H1 (cell line): Measurements from ENCODE around the gene TMA7. TPM values are rescaled to one million over a fixed set of nuclear protein-coding genes. Genes with fewer than 3 reads are reported as not detected.

Source experiments
- CTCF ChIA-PET: fragments of 300-600 bp; sonication (Branson Sonifier 250); formaldehyde crosslinking; loops from one replicate; lab custom pipeline; 2021; ENCODE audit not compliant: partially characterized antibody; lab: Charles Lee
- POLR2A ChIA-PET: fragments of 300-600 bp; sonication (Branson Sonifier 250); formaldehyde crosslinking; loops from one replicate; lab custom pipeline; 2021; ENCODE audit warnings: inconsistent platforms; ENCODE audit not compliant: partially characterized antibody; lab: Charles Lee
- DNase-seq, 2 experiments: peaks; one replicate each; pipeline versions ENCODE4 v3.0.0 to v3.0.0-alpha.2; 2010 to 2022; ENCODE audit warnings: low spot score in 2 of 2, low read depth in 1 of 2, mixed read lengths in 1 of 2
- FAIRE-seq: peaks from 2 replicates; lab custom pipeline; 2011; peaks lifted over from hg19 to GRCh38; lab: Jason Lieb, UNC
- H2AFZ ChIP-seq: 2 replicates; pipeline ENCODE4 v1.8.1; 2012; ENCODE audit warnings: low read length, inconsistent platforms
- H2AK5ac ChIP-seq: 2 replicates; pipeline ENCODE4 v1.6.1; 2013; ENCODE audit warnings: low read depth, low read length
- H2BK120ac ChIP-seq: replicated peaks from 2 replicates; pipeline ENCODE3; 2013; ENCODE audit warnings: low read depth, low read length, inconsistent platforms
- H2BK12ac ChIP-seq: 2 replicates; pipeline ENCODE4 v1.6.1; 2013; ENCODE audit warnings: low read depth, low read length
- H2BK15ac ChIP-seq: 2 replicates; pipeline ENCODE4 v1.6.1; 2013; ENCODE audit warnings: low read length
- H2BK20ac ChIP-seq: 2 replicates; pipeline ENCODE4 v1.6.1; 2013; ENCODE audit warnings: low read length
- H2BK5ac ChIP-seq: 2 replicates; pipeline ENCODE4 v1.6.1; 2013; ENCODE audit warnings: low read depth, low read length
- H3K14ac ChIP-seq: 2 replicates; pipeline ENCODE4 v1.6.1; 2013; ENCODE audit warnings: inconsistent platforms; ENCODE audit not compliant: insufficient read length
- H3K18ac ChIP-seq: 2 replicates; pipeline ENCODE4 v1.6.1; 2013; ENCODE audit warnings: low read length; ENCODE audit errors: extremely low read depth
- H3K23ac ChIP-seq: 2 replicates; pipeline ENCODE4 v1.6.1; 2013; ENCODE audit warnings: inconsistent platforms; ENCODE audit not compliant: insufficient read length
- H3K23me2 ChIP-seq: 2 replicates; pipeline ENCODE4 v1.6.1; 2013; ENCODE audit warnings: low read depth, low read length
- H3K27ac ChIP-seq: 2 replicates; pipeline ENCODE4 v1.6.1; 2011; ENCODE audit warnings: low read depth, low read length, inconsistent platforms
- H3K27me3 ChIP-seq, 4 experiments: replicated peaks in 1 of 4; 1 replicate in 1 of 4; 2 replicates in 3 of 4; pipeline versions ENCODE4 v1.6.1 to v1.8.1; 2011 to 2013; ENCODE audit warnings: low read length in 3 of 4, mild to moderate bottlenecking in 3 of 4, inconsistent platforms in 2 of 4, mixed read lengths in 2 of 4, moderate library complexity in 1 of 4; ENCODE audit not compliant: control insufficient read depth in 3 of 4, insufficient read depth in 3 of 4; ENCODE audit errors: extremely low read depth in 1 of 4
- H3K36me3 ChIP-seq, 4 experiments: 2 replicates each; pipeline versions ENCODE4 v1.6.1 to v1.8.1; 2011 to 2013; ENCODE audit warnings: mild to moderate bottlenecking in 4 of 4, low read length in 3 of 4, moderate library complexity in 2 of 4, control low read depth in 1 of 4, inconsistent platforms in 1 of 4; ENCODE audit not compliant: insufficient read depth in 4 of 4, control insufficient read depth in 2 of 4
- H3K4ac ChIP-seq: replicated peaks from 2 replicates; pipeline ENCODE3; 2013; ENCODE audit warnings: low read length, low read depth, mixed read lengths, inconsistent platforms; ENCODE audit not compliant: insufficient read length
- H3K4me1 ChIP-seq, 4 experiments: replicated peaks in 1 of 4; 1 replicate in 1 of 4; 2 replicates in 3 of 4; pipeline versions ENCODE4 v1.6.1 to v1.8.1; 2011 to 2013; ENCODE audit warnings: low read length in 3 of 4, inconsistent platforms in 2 of 4, mixed read lengths in 1 of 4; ENCODE audit not compliant: insufficient read depth in 4 of 4, control insufficient read depth in 3 of 4
- H3K4me2 ChIP-seq, 2 experiments: 2 replicates each; pipeline versions ENCODE4 v1.6.1 to v1.8.1; 2011 to 2013; ENCODE audit warnings: low read depth in 2 of 2, low read length in 2 of 2, control low read depth in 1 of 2, inconsistent platforms in 1 of 2, mild to moderate bottlenecking in 1 of 2; ENCODE audit not compliant: insufficient read depth in 1 of 2
- H3K4me3 ChIP-seq, 4 experiments: fragments of 200-600, 300-600 bp in 1 of 4; sonication (generic), shearing (Covaris generic), sonication (Bioruptor Twin) in 1 of 4; 2 replicates each; pipeline versions ENCODE4 v1.5.1 to v1.8.1; 2011 to 2016; ENCODE audit warnings: low read length in 4 of 4, low read depth in 3 of 4, control low read depth in 2 of 4, inconsistent platforms in 2 of 4, mild to moderate bottlenecking in 2 of 4, mixed read lengths in 1 of 4, moderate library complexity in 1 of 4; ENCODE audit not compliant: insufficient read depth in 2 of 4; ENCODE audit errors: extremely low read depth in 1 of 4
- H3K56ac ChIP-seq: replicated peaks from 2 replicates; pipeline ENCODE3; 2013; ENCODE audit warnings: low read depth, mild to moderate bottlenecking, mixed read lengths, low read length, inconsistent platforms; ENCODE audit not compliant: insufficient read length
- H3K79me1 ChIP-seq: 2 replicates; pipeline ENCODE4 v1.6.1; 2013; ENCODE audit warnings: low read depth, low read length, control low read depth
- H3K79me2 ChIP-seq, 2 experiments: 2 replicates each; pipeline versions ENCODE4 v1.6.1 to v1.8.1; 2012 to 2013; ENCODE audit warnings: low read length in 2 of 2, mild to moderate bottlenecking in 2 of 2, inconsistent platforms in 1 of 2; ENCODE audit not compliant: insufficient read depth in 2 of 2, control insufficient read depth in 1 of 2
- H3K9ac ChIP-seq, 4 experiments: replicated peaks in 1 of 4; 1 replicate in 1 of 4; 2 replicates in 3 of 4; pipeline versions ENCODE4 v1.6.1 to v1.8.1; 2011 to 2013; ENCODE audit warnings: low read depth in 3 of 4, low read length in 3 of 4, control low read depth in 2 of 4, mild to moderate bottlenecking in 2 of 4, moderate library complexity in 2 of 4, inconsistent platforms in 1 of 4; ENCODE audit errors: extremely low read depth in 1 of 4
- H3K9me3 ChIP-seq, 2 experiments: 2 replicates each; pipeline versions ENCODE4 v1.6.1 to v1.8.1; 2012 to 2013; ENCODE audit warnings: mild to moderate bottlenecking in 2 of 2, moderate library complexity in 2 of 2, control low read depth in 1 of 2, inconsistent platforms in 1 of 2, low read depth in 1 of 2, low read length in 1 of 2, mixed read lengths in 1 of 2; ENCODE audit not compliant: insufficient read depth in 2 of 2
- H4K20me1 ChIP-seq, 2 experiments: replicated peaks in 1 of 2; 2 replicates each; pipeline versions ENCODE3 to v1.8.1; 2011 to 2013; ENCODE audit warnings: inconsistent platforms in 2 of 2, low read length in 2 of 2, mild to moderate bottlenecking in 1 of 2; ENCODE audit not compliant: insufficient read depth in 2 of 2, control insufficient read depth in 1 of 2
- H4K5ac ChIP-seq: 2 replicates; pipeline ENCODE4 v1.6.1; 2013; ENCODE audit warnings: low read length, low read depth, mixed read lengths, inconsistent platforms; ENCODE audit not compliant: insufficient read length
- H4K8ac ChIP-seq: 2 replicates; pipeline ENCODE4 v1.8.0; 2013; ENCODE audit warnings: mild to moderate bottlenecking, moderate library complexity, low read length, inconsistent platforms; ENCODE audit not compliant: insufficient read depth; ENCODE audit errors: extremely low read depth
- H4K91ac ChIP-seq: replicated peaks from 2 replicates; pipeline ENCODE3; 2013; ENCODE audit warnings: low read length, mixed read lengths, inconsistent platforms; ENCODE audit not compliant: insufficient read length
- CBX8 ChIP-seq: fragments of 300-800, 300-1000 bp; sonication (generic); IDR thresholded peaks from 2 replicates; pipeline ENCODE4 v1.7.1; 2016; ENCODE audit warnings: low read depth, low read length, borderline replicate concordance
- SP2 ChIP-seq: IDR thresholded peaks from 2 replicates; pipeline ENCODE4 v1.6.1; 2012; ENCODE audit warnings: mild to moderate bottlenecking, low read length, inconsistent platforms
- WGBS, 2 experiments: shearing (Covaris generic) in 1 of 2; methylation state at CpG; one replicate each; pipeline versions ENCODE4 v1.1.6 to v1.1.7; 2013 to 2015; ENCODE audit warnings: low lambda C conversion rate in 2 of 2, mixed read lengths in 2 of 2, inconsistent platforms in 1 of 2, low coverage in 1 of 2, missing lambda C conversion rate in 1 of 2; ENCODE audit not compliant: insufficient replicate concordance in 2 of 2, insufficient coverage in 1 of 2, insufficient read length in 1 of 2; ENCODE audit errors: extremely low coverage in 1 of 2, missing lambda C conversion rate in 1 of 2; 5-methylcytosine and 5-hydroxymethylcytosine counted together
- polyA plus RNA-seq, 7 experiments: library from polyadenylated mRNA; depleted of rRNA in 3 of 7; stranded (reverse) in 5 of 7; unstranded in 2 of 7; fragments of >200 nt in 5 of 7; fragments of 200-250 nt in 2 of 7; gene quantifications; 1 replicate in 5 of 7; 2 replicates in 1 of 7; 4 replicates in 1 of 7; pipeline versions ENCODE4 v1.2.1 to v1.2.3, GENCODE V29; 2011 to 2013; ENCODE audit warnings: missing spikeins in 2 of 7, mixed read lengths in 2 of 7
- total RNA-seq: library from RNA; stranded (reverse); fragmentation: NEBNext Ultra II Directional; extraction: Animal tissue kit (Norgen Biotek cat#: 25700); gene quantifications from 2 replicates; pipeline ENCODE4 v1.2.1, GENCODE V29; 2021

Gene TMA7
- total and polyA plus RNA-seq, 2 of the 8 experiments (the other 6 are each of a cell fraction or from before 2014, with no cell fraction given), result 138 to 305 TPM

DNA sequence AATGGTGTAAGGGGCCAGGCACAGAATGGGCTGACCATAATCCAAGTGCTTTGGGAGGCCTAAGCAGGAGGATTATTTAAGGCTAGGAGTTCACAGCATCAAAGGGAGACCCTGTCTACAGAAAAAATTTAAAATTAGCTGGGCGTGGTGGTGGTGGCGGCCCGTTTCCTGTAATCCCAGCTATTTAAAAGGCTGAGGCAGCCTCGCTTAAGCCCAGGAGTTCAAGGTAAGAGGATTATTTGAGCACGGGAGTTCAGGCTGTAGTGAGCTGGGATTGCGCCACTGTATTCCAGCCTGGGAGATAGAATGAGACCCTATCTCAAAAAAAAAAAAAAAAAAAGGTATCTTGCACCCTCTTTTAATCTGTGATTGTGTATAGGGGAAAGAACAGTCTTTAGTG lies 1.9 kb downstream of the TMA7 start:
- H3K56ac ChIP-seq, result no peak overlapping the region
- H3K9me3 ChIP-seq, result no peaks in the 10 kb centered on the region
- DNase-seq (no peak), FAIRE-seq (no peak)
- peaks cover 11% of the 10 kb centered on the region for H3K23me2 ChIP-seq
- H2BK15ac ChIP-seq, result no peak overlapping the region
- H4K5ac ChIP-seq, result no peak overlapping the region
- peak overlapping the region in 1 of 2 experiments; percentile 39; a peak in 2 of 4 replicates for H3K4me2 ChIP-seq
- no peak overlapping the region for H2BK5ac ChIP-seq
- ChIA-PET POLR2A (interaction anchor here (0.5 to 10.3 kb wide), 4 partner anchors 10 to 170 kb away, joined by 3 to 233 read pairs (median 4); partner anchors contain the start of gene PLXNB1), CTCF (interaction anchor here (1.0 to 1.4 kb wide), 3 partner anchors 10 to 107 kb away, joined by 3 to 4 read pairs (median 4); no protein-coding TSS in a partner anchor)
- no peak overlapping the region for H3K9ac ChIP-seq
- H3K79me1 ChIP-seq, result peaks cover 8% of the 10 kb centered on the region
- H4K8ac ChIP-seq, result no peak overlapping the region
- H2AFZ ChIP-seq, result no peak overlapping the region
- no peak overlapping the region for H3K27ac ChIP-seq
- no peak overlapping the region for H2AK5ac ChIP-seq
- H3K27me3 ChIP-seq, result no peaks in the 10 kb centered on the region
- no peak for TF ChIP-seq SP2
- TF ChIP-seq CBX8, result no peak
- H4K91ac ChIP-seq, result no peak overlapping the region
- peaks cover 0 to 13% (median 5%) of the 10 kb centered on the region in 4 experiments; a peak in 6 of 7 replicates for H3K4me1 ChIP-seq
- H4K20me1 ChIP-seq, result peaks cover 0 to 4% of the 10 kb centered on the region in 2 experiments
- WGBS, 2 experiments, result 96% methylated on average over 6 of the region's 6 CpGs; no CpG with 5 or more reads in 1 of the 2 experiments
- H3K4ac ChIP-seq, result no peak overlapping the region
- H3K36me3 ChIP-seq, result peaks cover 3 to 27% (median 13%) of the 10 kb centered on the region in 4 experiments; a peak in 5 of 8 replicates
- no peak overlapping the region for H2BK120ac ChIP-seq
- H3K18ac ChIP-seq, result no peak overlapping the region
- H2BK20ac ChIP-seq, result no peak overlapping the region
- H3K23ac ChIP-seq, result no peak overlapping the region
- peak overlapping the region in 2 of 4 experiments; percentile 7 to 90; a peak in 3 of 8 replicates for H3K4me3 ChIP-seq
- H3K14ac ChIP-seq, result no peak overlapping the region
- H3K79me2 ChIP-seq, result peaks cover 5 to 36% of the 10 kb centered on the region in 2 experiments; a peak in 3 of 4 replicates
- no peak overlapping the region for H2BK12ac ChIP-seq
